Duodenal mucosa (tissue), 2 donors: ENCODE results near the gene CD5L.

Experiments used
- H3K27ac ChIP-seq: one replicate; pipeline ENCODE4 v1.7.0; 2013; ENCODE audit warnings: low read depth, low read length
- H3K27me3 ChIP-seq, 2 donors: one replicate each; pipeline ENCODE4 v1.7.0; 2013; ENCODE audit warnings: low read length in 2 of 2, control low read depth in 1 of 2; ENCODE audit not compliant: insufficient read depth in 2 of 2, control insufficient read depth in 1 of 2
- H3K36me3 ChIP-seq, 2 donors: one replicate each; pipeline ENCODE4 v1.7.0; 2013; ENCODE audit warnings: low read length in 2 of 2, control low read depth in 1 of 2; ENCODE audit not compliant: insufficient read depth in 2 of 2, control insufficient read depth in 1 of 2
- H3K4me1 ChIP-seq, 2 donors: one replicate each; pipeline ENCODE4 v1.7.0; 2013; ENCODE audit warnings: low read length in 2 of 2, control low read depth in 1 of 2; ENCODE audit not compliant: insufficient read depth in 2 of 2, control insufficient read depth in 1 of 2
- H3K4me3 ChIP-seq, 2 donors: one replicate each; pipeline ENCODE4 v1.7.0; 2013; ENCODE audit warnings: low read length in 2 of 2, low read depth in 1 of 2
- H3K9ac ChIP-seq, 2 donors: one replicate each; pipeline ENCODE4 v1.7.0; 2013; ENCODE audit warnings: low read length in 2 of 2, low read depth in 1 of 2
- H3K9me3 ChIP-seq, 2 donors: one replicate each; pipeline ENCODE4 v1.7.0; 2013; ENCODE audit warnings: low read length in 2 of 2, control low read depth in 1 of 2; ENCODE audit not compliant: control insufficient read depth in 1 of 2

Gene CD5L

DNA sequence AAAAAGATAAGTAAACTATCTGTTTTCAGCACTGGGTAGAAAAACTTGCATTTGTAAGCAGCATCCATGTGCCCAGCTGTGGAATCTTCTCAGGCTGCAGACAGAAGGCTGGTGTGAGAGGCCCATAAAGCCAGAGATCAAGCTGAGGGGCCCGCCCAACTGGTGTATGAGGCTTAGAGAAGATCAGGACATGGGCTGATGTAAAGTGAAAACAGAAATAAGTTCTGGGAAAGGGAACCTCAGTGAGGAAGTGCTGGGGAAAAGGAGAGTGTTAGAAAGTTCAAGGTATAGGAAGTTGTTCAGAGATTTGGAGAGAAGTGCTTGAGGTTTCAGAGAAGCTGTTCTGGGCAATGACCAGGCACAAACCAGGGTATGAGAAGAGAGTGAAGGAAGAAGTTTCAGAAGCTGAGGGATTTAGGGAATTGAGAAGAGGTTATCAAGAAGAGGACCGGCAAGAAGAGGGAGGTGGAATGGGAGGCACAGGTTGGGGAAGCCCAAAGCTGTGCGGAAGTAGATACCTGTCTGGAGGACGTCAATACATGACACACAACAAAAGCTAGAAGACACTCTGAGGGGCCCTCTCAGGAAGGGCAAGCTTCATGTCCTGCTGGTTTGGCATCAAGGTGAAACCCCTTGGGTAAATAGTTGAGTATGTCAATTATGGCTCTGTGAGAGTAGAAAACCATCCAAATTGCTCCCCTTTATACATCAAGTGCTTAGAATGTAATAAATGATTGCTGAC is 2.7 kb upstream of the CD5L start:
- Histone ChIP-seq H3K27me3 (no peaks in the 10 kb centered on the region), H3K9me3 (no peaks in the 10 kb centered on the region), H3K27ac (no peak overlapping the region), H3K36me3 (no peaks in the 10 kb centered on the region), H3K9ac (no peak overlapping the region), H3K4me3 (no peak overlapping the region), H3K4me1 (no peaks in the 10 kb centered on the region)

DNA sequence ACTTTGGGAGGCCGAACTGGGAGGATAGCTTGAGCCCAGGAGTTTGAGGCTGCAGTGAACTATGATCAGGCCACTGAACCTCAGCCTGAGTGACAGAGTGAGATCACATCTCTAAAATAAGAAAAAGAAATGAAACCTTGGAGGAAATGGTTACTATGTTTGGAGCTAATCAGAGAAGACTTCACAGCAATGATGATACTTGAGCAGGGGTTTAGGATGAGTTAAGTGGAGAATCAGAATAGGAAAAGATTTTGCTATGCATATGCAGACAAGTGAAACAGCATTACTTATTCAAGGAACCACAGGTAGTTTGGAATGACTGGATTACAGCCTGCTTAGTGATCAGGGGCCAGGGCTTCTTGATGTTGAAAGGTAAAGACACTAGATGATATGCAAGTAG is 1.3 kb upstream of the CD5L start:
- Histone ChIP-seq H3K4me3 (no peak overlapping the region), H3K9ac (no peak overlapping the region), H3K4me1 (no peaks in the 10 kb centered on the region), H3K27me3 (no peaks in the 10 kb centered on the region), H3K9me3 (no peaks in the 10 kb centered on the region), H3K27ac (no peak overlapping the region), H3K36me3 (no peaks in the 10 kb centered on the region)

DNA sequence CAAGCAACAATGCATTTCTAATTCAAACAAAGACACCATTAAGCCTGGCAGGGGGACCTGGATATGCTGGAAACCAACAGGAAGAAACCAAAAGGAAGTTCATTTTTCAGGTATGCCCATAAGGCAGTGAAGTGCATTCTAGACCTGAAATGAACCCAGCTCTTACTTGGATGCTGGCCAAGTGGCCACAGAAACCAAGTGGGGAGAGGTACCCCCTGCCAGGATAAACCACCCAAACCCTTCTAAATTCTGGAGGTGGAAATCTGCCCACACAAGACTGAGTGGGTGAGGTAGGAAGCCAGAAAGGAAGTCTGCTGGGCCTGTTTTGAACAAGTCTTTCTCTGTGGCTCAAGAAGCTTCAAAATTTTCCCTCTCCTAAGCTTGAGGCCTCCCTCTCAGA is 2.6 kb downstream of the CD5L start:
- no peaks in the 10 kb centered on the region for H3K9me3 ChIP-seq
- H3K4me3 ChIP-seq, result no peak overlapping the region
- H3K36me3 ChIP-seq, result no peaks in the 10 kb centered on the region
- no peak overlapping the region for H3K27ac ChIP-seq
- no peaks in the 10 kb centered on the region for H3K4me1 ChIP-seq
- no peaks in the 10 kb centered on the region for H3K27me3 ChIP-seq
- H3K9ac ChIP-seq, result no peak overlapping the region

DNA sequence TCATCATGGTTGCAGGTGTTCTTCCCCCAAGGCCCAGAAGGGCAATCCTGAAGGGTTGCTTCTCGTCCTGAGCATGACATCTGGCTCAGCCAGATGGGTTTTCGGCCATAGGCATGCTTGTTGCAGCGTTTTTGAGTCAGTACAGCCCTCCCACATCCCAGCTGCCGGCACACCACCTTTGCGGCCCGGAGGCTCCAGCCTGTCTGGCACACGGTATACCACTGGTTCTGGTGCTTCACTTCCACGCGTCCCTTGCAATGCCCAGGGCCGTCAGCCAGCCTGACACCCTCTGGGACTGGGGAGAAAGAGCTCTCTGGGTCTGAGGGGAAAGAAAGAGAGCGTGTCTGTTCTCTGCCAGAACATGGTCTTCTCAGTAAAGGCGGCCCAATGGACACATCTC is 7.2 kb downstream of the CD5L start:
- no peaks in the 10 kb centered on the region for H3K9me3 ChIP-seq
- no peaks in the 10 kb centered on the region for H3K36me3 ChIP-seq
- no peak overlapping the region for H3K9ac ChIP-seq
- H3K4me1 ChIP-seq, result peaks cover 0 to 3% of the 10 kb centered on the region in 2 donors
- H3K27me3 ChIP-seq, result no peaks in the 10 kb centered on the region
- H3K4me3 ChIP-seq, result no peak overlapping the region
- no peak overlapping the region for H3K27ac ChIP-seq

DNA sequence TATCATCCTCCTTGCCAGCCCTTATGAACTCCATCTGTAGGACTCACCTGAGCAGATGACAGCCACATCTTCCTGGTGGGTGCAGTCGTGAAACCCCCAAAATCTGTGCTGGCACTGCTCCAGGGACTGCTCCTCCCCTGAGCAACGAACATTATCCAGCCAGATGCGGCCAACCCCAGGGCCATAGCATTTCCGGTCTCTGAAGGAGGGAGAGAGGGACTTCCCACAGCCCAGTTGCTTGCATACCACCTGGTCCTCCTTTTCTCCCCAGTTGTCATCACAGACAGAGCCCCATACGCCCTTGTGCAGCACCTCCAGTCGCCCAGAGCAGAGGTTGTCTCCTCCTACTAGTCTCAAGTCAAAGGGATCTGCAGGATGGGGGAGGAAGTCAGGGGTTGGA is 8.5 kb downstream of the CD5L start:
- Histone ChIP-seq H3K27me3 (no peaks in the 10 kb centered on the region), H3K4me1 (peaks cover 0 to 3% of the 10 kb centered on the region in 2 donors), H3K4me3 (no peak overlapping the region)

DNA sequence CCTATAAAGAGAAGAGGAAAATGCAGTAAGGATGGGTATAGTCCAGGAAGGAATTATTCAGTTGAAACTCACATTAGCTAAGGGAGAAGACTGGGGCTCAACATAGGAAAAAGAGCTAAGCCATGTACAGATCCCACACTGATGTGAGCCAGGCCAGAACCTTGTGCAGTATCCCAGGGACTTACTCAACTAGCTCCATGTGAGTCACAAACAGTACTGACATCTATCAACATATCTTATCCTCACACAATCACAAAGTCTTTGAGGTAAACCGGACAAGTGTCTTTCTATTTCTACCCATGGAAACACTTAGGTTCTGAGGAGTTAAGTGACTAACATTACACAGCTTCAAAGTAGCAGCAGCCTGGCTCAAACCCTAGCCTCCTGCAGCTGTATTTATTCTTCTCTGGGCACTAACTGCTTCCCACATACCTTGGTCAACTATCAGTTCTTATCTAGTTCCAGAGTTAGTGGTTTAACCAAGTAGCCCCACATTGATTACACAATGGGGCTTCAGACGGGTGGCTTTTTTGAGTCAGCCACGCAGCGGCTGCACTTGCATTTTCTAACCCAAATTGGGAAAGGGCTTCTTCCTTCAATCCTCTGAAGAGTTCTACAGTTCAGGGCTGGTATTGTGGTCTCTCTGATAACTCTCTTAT is 9.5 kb downstream of the CD5L start:
- Histone ChIP-seq H3K4me3 (no peak overlapping the region), H3K9ac (no peak overlapping the region), H3K27ac (no peak overlapping the region), H3K9me3 (no peaks in the 10 kb centered on the region), H3K27me3 (no peaks in the 10 kb centered on the region), H3K36me3 (no peaks in the 10 kb centered on the region), H3K4me1 (peaks cover 0 to 3% of the 10 kb centered on the region in 2 donors)

More for the DNA sequence above, 8.5 kb downstream of the CD5L start:
- H3K36me3 ChIP-seq, result no peaks in the 10 kb centered on the region
- H3K27ac ChIP-seq, result no peak overlapping the region
- H3K9ac ChIP-seq, result no peak overlapping the region
- H3K9me3 ChIP-seq, result no peaks in the 10 kb centered on the region

DNA sequence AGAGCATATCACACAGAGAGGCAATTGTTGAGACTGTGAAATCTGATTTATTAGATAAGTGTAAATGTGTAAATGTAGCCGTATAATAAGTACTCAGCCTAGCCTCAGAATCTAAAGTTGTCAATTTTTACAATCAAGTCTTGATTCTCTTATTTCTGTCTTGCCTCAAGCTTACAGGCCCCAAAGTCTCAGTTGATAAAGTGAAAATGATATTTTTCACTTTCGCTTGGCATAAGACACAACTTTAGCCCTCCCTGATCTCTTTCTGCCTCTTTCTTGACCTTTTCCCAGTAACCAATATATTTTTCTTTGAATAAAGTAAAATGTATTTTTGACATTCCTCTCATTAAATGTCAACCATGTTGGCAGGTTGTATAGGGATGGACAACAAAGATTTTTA is 10.7 kb downstream of the CD5L start:
- Histone ChIP-seq H3K27ac (no peak overlapping the region), H3K27me3 (no peaks in the 10 kb centered on the region), H3K4me3 (no peak overlapping the region), H3K9ac (no peak overlapping the region), H3K36me3 (no peaks in the 10 kb centered on the region), H3K9me3 (no peaks in the 10 kb centered on the region), H3K4me1 (peaks cover 0 to 3% of the 10 kb centered on the region in 2 donors)

DNA sequence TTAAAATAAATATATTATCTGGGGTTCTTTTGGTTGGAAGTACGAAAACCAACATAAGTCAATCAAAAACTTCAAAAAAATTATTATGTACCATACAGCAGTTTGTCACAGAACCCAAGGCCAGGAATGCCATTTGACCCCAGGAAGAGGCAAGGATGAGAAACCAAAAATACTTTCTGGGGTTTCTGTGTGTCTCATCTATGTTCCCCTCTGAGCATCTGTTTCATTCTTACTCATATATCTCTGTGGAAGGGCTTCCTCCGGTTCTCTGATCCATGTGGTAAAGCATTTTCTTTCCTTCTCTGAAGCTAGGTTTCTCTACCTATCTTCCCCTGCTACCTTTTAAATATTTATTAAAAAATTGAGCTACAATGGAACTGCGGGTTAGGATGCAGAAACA is 11.9 kb downstream of the CD5L start:
- no peaks in the 10 kb centered on the region for H3K36me3 ChIP-seq

DNA sequence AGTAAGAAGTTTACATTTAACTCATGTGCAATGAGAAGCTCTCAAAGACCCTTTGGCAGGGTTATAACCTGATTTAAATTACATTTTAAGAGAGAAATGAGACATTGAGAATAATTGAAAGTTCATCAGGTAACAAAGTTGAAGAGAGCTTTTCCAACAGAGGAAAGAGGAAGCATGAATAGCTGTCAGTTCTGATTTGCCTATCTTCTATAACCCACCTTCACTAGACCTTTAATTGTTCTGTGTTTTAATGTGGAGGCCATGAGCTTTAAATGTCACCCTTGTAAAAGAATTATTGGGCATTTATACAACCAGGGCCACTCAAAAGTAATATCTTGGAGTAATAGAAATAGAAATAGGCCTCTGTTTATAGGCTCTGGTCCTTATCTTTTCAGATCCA is 12.4 kb downstream of the CD5L start:
- Histone ChIP-seq H3K27me3 (no peaks in the 10 kb centered on the region), H3K9me3 (no peaks in the 10 kb centered on the region), H3K36me3 (no peaks in the 10 kb centered on the region), H3K4me3 (no peak overlapping the region), H3K4me1 (peaks cover 0 to 3% of the 10 kb centered on the region in 2 donors), H3K9ac (no peak overlapping the region), H3K27ac (no peak overlapping the region)

More for the DNA sequence above, 11.9 kb downstream of the CD5L start:
- Histone ChIP-seq H3K27me3 (no peaks in the 10 kb centered on the region), H3K27ac (no peak overlapping the region), H3K4me3 (no peak overlapping the region), H3K9me3 (no peaks in the 10 kb centered on the region), H3K9ac (no peak overlapping the region), H3K4me1 (peaks cover 0 to 3% of the 10 kb centered on the region in 2 donors)

DNA sequence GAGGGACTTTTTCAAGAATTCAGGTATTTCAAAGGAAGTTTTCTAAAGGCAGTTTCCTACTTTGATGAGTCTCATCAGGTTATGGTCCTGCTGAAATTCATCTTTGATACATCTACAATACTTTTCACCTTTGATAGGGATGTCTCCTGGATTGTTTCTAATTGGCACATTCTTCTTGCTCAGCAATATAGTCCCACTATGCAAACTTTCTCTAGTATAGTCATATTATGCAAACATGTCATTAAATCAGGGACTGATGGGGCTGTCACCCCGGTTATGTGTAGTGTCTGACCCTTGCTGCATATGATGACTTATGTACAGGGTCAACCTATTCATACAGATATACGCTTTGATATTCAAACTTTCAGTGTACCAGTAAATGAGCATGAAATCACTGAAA is 21.3 kb downstream of the CD5L start:
- H3K36me3 ChIP-seq, result no peaks in the 10 kb centered on the region
- no peak overlapping the region for H3K9ac ChIP-seq
- no peaks in the 10 kb centered on the region for H3K27me3 ChIP-seq
- H3K4me3 ChIP-seq, result no peak overlapping the region
- H3K9me3 ChIP-seq, result no peaks in the 10 kb centered on the region
- no peaks in the 10 kb centered on the region for H3K4me1 ChIP-seq
- no peak overlapping the region for H3K27ac ChIP-seq
